ENCODE results near the gene ANKRD42. TPM values are rescaled to one million over a fixed set of nuclear protein-coding genes. Genes with fewer than 3 reads are reported as not detected.
A peak's percentile ranks its signal among the peaks of the same experiment; 100 is the strongest.

The ANKRD42 gene
- total and polyA plus RNA-seq, 9 of the 15 experiments (the other 6 are each of a cell fraction or from before 2014, with no cell fraction given), result 2.8 to 9.1 (median 6.1) TPM

- no peak for TF ChIP-seq E2F8 (IDR thresholded peaks at IDR 0.05; ENCODE audit: low read depth, partially characterized antibody)
- TF ChIP-seq CEBPZ (IDR thresholded peaks at IDR 0.05; ENCODE audit: borderline replicate concordance, low read depth, low read length), result no peak
- no peak for TF ChIP-seq ZNF589 (CRISPR knock-in tag; IDR thresholded peaks at IDR 0.05; ENCODE audit: low read depth)
- no peak for TF ChIP-seq HNRNPUL1 (IDR thresholded peaks at IDR 0.05; ENCODE audit: low read length)
- TF ChIP-seq SMARCA4 (IDR thresholded peaks at IDR 0.05), result peak; percentile 92
- TF ChIP-seq SMAD3 (CRISPR knock-in tag; conservative IDR thresholded peaks at IDR 0.05), result no peak
- TF ChIP-seq, protein P1, sequence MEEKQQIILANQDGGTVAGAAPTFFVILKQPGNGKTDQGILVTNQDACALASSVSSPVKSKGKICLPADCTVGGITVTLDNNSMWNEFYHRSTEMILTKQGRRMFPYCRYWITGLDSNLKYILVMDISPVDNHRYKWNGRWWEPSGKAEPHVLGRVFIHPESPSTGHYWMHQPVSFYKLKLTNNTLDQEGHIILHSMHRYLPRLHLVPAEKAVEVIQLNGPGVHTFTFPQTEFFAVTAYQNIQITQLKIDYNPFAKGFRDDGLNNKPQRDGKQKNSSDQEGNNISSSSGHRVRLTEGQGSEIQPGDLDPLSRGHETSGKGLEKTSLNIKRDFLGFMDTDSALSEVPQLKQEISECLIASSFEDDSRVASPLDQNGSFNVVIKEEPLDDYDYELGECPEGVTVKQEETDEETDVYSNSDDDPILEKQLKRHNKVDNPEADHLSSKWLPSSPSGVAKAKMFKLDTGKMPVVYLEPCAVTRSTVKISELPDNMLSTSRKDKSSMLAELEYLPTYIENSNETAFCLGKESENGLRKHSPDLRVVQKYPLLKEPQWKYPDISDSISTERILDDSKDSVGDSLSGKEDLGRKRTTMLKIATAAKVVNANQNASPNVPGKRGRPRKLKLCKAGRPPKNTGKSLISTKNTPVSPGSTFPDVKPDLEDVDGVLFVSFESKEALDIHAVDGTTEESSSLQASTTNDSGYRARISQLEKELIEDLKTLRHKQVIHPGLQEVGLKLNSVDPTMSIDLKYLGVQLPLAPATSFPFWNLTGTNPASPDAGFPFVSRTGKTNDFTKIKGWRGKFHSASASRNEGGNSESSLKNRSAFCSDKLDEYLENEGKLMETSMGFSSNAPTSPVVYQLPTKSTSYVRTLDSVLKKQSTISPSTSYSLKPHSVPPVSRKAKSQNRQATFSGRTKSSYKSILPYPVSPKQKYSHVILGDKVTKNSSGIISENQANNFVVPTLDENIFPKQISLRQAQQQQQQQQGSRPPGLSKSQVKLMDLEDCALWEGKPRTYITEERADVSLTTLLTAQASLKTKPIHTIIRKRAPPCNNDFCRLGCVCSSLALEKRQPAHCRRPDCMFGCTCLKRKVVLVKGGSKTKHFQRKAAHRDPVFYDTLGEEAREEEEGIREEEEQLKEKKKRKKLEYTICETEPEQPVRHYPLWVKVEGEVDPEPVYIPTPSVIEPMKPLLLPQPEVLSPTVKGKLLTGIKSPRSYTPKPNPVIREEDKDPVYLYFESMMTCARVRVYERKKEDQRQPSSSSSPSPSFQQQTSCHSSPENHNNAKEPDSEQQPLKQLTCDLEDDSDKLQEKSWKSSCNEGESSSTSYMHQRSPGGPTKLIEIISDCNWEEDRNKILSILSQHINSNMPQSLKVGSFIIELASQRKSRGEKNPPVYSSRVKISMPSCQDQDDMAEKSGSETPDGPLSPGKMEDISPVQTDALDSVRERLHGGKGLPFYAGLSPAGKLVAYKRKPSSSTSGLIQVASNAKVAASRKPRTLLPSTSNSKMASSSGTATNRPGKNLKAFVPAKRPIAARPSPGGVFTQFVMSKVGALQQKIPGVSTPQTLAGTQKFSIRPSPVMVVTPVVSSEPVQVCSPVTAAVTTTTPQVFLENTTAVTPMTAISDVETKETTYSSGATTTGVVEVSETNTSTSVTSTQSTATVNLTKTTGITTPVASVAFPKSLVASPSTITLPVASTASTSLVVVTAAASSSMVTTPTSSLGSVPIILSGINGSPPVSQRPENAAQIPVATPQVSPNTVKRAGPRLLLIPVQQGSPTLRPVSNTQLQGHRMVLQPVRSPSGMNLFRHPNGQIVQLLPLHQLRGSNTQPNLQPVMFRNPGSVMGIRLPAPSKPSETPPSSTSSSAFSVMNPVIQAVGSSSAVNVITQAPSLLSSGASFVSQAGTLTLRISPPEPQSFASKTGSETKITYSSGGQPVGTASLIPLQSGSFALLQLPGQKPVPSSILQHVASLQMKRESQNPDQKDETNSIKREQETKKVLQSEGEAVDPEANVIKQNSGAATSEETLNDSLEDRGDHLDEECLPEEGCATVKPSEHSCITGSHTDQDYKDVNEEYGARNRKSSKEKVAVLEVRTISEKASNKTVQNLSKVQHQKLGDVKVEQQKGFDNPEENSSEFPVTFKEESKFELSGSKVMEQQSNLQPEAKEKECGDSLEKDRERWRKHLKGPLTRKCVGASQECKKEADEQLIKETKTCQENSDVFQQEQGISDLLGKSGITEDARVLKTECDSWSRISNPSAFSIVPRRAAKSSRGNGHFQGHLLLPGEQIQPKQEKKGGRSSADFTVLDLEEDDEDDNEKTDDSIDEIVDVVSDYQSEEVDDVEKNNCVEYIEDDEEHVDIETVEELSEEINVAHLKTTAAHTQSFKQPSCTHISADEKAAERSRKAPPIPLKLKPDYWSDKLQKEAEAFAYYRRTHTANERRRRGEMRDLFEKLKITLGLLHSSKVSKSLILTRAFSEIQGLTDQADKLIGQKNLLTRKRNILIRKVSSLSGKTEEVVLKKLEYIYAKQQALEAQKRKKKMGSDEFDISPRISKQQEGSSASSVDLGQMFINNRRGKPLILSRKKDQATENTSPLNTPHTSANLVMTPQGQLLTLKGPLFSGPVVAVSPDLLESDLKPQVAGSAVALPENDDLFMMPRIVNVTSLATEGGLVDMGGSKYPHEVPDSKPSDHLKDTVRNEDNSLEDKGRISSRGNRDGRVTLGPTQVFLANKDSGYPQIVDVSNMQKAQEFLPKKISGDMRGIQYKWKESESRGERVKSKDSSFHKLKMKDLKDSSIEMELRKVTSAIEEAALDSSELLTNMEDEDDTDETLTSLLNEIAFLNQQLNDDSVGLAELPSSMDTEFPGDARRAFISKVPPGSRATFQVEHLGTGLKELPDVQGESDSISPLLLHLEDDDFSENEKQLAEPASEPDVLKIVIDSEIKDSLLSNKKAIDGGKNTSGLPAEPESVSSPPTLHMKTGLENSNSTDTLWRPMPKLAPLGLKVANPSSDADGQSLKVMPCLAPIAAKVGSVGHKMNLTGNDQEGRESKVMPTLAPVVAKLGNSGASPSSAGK (IDR thresholded peaks at IDR 0.05), result peak; percentile 67; the same call in 1 of the 2 replicates
Measured at GRCh38 chr11:83151274-83151977, 42.1 kb upstream of the ANKRD42 start (continued).
